GM19372 (cell line): Measurements from ENCODE around the gene MBD4.
"Not testable (repeated sequence)": the region's sequence is repeated elsewhere in the genome, so short reads cannot be mapped to it uniquely, and the experiment has no call there.

Experiments
- ATAC-seq: cut with Tn5 transposase; IDR thresholded peaks from one replicate; pipeline ENCODE4 v1.9.1; 2021; ENCODE audit warnings: mild to moderate bottlenecking, low read depth, moderate library complexity; ENCODE audit not compliant: unreplicated experiment

Gene MBD4

DNA sequence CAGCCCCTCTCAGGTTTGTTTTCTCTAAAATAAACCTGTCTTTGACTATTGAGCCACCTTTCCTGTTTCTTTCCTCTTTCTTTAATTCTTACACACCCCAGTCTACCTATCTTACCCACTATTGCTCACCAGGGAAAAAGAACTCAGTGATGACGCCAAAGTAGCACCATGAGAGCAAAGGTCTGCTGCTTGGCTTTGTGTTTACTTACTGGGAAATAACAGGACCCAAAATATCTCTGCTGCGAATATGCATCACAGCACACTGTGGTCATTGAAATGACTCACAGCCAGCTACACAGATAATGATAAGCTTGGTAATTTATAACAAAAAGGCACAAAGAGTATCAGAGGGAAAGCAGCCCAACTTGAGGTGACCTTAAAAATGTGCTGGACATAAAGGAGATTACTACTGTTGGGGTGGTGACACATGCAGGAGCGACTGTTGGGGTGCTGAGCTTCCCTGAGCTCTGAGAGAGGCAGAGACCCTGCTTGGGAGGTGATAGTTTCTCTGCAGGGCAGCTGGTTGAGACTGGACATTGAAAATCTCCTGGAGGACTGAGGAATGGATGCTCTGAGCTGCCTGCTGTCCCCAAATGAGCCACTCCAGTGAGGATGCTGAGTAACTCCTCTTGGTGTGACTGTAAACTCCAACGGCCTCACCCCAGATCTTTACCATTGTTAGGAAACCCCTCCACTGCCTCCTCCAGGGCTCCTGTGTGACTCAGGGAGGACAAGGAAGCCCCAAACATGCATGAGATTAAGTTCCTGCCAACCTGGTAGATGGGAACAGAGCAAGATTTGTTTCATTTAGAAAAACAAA lies 25.9 kb downstream of the MBD4 start:
- no peak for ATAC-seq

DNA sequence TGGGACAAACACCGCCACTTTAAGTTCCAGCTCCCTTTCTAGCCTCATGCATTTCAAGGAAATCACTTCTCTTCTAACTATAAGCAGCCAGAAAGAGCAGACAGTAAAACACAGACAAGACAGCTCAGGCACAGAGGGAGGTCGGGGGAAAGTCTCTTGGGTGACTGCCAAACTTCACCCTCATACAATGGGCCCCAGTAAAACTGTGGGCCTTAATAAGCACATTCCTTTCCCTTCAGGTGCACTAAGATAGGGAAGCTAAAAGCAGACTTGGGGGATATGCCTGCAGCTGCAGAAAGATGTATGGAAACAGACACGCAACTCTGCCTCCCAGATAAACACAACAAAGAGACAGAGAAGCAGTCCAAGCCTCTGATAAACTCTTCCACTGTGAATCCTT lies 26.5 kb downstream of the MBD4 start:
- not testable (repeated sequence) for ATAC-seq

DNA sequence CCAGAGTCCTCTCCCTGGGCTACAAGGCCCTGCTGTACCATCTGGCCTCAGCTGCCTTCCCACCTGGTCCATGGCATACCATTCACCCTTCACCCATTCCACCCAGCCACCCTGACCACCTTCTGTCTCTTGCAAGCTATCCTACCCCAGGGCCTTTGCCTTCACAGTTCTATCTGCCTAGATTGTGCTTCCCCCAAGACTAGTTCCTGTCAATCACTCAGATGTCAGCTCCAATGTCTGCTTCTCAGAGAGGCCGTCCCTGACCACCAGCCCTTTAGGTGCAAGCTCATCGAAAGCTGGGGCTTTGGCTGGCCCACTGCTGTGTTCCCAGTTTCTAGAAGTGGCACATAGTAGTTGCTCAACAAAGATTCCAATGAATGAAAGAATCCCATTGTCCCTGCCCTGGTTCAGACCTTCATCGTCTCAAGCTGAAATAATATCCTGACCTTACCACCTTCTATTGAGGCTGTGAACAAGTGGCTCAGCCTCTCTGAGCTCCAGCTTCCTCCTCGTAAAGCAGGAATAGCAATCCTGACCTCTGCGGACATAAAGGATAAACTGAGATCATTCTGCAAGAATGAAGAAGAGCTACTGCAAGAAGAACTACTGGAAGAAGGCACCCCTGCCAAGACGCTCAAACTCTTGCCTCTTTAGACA lies 27.1 kb downstream of the MBD4 start:
- ATAC-seq, result no peak

DNA sequence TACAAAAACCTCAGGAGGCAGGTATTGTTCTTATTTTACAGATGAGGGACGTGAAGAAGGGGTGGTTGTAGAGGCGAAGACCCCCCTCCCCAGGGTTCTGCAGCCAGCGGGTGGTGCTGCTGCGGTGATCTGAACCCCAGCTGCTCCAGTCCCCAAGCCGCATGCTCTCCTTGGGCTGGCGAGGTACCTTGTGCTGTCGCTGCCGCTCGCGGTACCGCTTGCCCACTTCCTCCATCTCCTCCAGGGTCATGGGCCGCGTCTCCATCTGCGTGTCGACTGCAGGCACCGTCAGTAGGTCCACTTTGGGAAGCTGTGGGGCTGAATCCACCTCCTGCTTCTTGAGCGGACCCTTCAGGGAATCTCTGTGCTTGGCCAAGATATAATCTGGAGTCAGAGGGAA lies 28.8 kb downstream of the MBD4 start:
- no peak for ATAC-seq

- ATAC-seq, result no peak
Measured at GRCh38 chr3:129409541-129409940, 30.2 kb downstream of the MBD4 start.

- no peak for ATAC-seq
Measured at GRCh38 chr3:129404610-129405009, 35.1 kb downstream of the MBD4 start.

DNA sequence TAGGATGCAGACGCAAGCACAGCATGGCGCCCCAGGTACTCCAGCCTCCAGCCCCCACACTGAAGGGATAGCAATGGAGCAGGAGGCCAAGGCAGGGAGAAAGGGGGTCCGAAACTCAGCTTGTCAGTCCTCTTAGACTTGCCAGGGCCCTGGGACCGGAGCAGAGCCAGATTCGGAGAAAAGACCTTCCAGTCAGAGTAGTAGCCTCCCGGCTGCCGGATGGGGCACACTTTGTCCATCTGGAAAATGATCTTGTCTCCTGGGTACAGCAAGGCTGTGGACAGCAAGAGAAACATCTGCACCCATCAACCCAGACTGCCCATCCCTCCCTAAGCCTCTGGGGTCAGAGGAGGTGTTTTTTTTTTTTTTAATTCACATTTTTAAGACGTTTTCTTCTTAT lies 35.6 kb downstream of the MBD4 start:
- no peak for ATAC-seq

DNA sequence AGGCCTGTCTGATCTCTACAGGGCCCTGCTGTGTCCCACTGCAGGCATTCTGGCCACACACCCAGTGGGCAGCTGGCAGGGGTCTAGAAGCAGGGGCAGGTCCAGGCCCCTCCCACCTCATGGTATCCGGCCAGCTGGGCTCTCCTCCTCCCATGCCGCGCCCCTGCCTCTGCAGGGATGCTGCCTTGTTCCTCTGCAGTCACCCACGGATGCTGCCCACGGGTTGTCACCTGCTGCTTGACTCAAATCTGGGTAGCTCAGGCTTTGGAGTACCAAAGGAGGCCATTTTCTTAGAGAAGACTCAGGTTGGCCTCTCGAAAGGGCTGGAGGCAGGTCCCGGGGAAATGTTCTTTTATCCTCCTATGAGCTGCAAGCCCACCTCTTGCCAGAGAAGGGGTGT lies 36.3 kb downstream of the MBD4 start:
- ATAC-seq, result no peak

GRCh38 chr3:129402616-129403015 lies 37.1 kb downstream of the MBD4 start:
- no peak for ATAC-seq

- no peak for ATAC-seq
Measured at GRCh38 chr3:129402210-129402609, 37.5 kb downstream of the MBD4 start.

- peak; percentile 24 for ATAC-seq
Measured at GRCh38 chr3:129399895-129400357, 39.8 kb downstream of the MBD4 start.

- ATAC-seq, result peak; percentile 67
Measured at GRCh38 chr3:129399145-129399894, 40.4 kb downstream of the MBD4 start.

DNA sequence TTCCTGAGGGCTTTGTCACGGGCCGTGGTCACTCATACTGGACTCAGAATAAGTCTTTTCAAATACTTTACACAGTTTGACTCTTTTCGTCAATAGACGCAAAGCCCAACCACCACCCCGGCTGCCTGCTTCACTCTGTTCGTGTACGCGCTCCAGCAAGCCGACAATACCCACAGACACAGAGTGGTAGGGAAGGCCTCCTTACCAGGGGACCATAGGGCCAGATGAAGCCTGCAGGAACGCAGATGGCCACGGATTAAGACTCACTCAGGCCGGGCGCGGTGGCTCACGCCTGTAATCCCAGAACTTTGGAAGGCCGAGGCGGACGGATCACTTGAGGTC lies 41.0 kb downstream of the MBD4 start:
- no peak for ATAC-seq

- not testable (repeated sequence) for ATAC-seq
Measured at GRCh38 chr3:129393760-129394564, 45.8 kb downstream of the MBD4 start.

DNA sequence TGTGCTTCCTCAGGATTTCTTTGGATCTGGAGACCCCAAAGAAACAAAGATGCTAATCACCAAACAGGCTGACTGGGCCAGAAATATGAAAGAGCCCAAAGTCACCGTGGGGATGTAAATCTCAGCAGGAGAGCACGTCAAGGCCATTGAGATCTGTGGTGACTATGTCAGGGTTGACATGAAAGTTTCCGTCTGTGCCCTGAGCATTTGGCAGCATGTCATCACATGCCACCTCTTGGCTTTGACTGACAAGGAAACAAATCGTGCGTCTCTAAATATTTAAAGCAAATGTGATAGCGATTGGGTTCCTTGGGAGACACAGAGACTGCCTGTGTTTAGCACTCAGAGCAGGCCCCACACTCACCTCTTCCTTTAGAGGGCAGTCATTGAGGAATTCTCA lies 46.5 kb downstream of the MBD4 start:
- no peak for ATAC-seq

DNA sequence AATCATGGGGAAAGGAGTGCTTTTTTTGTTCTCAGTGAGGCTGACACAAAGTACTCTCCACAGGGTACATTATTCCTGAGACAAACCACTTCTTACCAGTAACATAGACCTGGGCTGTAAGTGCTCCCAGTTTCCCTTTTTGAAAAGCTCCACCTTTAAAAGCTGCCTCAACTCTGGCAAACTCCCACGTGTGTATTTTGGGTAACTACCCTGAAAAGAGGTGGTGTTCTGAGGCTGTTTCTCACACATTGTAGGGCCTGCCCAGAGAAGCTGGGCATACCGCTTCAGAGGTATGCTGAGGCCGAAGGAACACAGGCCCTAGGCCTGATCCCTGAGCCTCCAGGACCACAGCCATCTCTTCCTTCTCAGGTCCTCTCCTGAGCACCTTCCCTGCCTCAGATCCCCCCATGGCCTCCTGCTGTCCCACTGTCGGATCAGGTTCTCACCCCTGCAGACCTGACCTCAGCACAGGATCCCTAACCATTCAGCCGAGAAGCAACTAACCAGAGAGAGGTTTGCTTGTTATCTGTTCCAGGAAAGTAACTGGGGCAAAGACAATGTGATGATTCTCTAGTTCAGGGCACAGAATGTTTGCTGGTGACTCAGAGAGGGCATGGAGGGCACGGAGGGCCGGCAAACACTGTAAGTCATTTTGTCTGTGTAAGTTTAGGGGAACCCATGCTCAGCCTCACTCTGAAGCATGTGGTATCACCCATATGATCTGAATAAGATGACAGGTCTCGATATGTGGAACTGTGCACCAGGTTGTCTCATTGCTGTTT lies 47.5 kb downstream of the MBD4 start:
- ATAC-seq, result not testable (repeated sequence)

DNA sequence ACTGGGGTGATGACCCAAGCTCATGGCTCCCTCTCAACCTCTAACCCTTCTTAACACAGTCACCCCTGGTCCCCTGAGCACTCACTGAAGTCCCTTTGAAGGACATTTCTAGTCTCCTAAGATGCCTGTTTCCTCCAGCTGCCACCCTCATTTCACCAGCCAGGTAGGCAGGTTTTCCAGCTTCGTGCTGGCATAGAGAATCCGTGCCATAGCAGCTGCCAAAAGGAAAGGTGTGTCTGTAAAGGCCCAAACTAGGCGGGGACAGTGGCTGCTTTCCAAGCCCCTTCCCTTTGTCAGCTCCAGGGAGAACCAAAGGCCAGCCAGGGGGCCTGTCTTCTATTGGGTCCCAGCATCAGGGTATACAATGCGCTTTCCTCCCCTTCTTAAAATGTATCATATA lies 48.2 kb downstream of the MBD4 start:
- ATAC-seq, result not testable (repeated sequence)

GRCh38 chr3:129389572-129389937 lies 50.2 kb downstream of the MBD4 start:
- no peak for ATAC-seq

- not testable (repeated sequence) for ATAC-seq
Measured at GRCh38 chr3:129388791-129389571, 50.8 kb downstream of the MBD4 start.
